Subcutaneous abdominal adipose tissue (tissue), 5 donors: ENCODE measurements around the gene CXXC5.

Source experiments
- H3K27ac ChIP-seq: one replicate; pipeline ENCODE4 v1.7.0; 2013; ENCODE audit warnings: low read depth, mild to moderate bottlenecking, inconsistent platforms, low read length, moderate library complexity
- H3K27me3 ChIP-seq, 5 donors: one replicate each; pipeline ENCODE4 v1.7.0; 2013; ENCODE audit warnings: low read length in 5 of 5, inconsistent platforms in 1 of 5; ENCODE audit not compliant: control insufficient read depth in 5 of 5, insufficient read depth in 4 of 5
- H3K36me3 ChIP-seq, 5 donors: one replicate each; pipeline ENCODE4 v1.7.0; 2013; ENCODE audit warnings: low read length in 5 of 5; ENCODE audit not compliant: control insufficient read depth in 5 of 5, insufficient read depth in 5 of 5
- H3K4me1 ChIP-seq, 5 donors: one replicate each; pipeline ENCODE4 v1.7.0; 2013; ENCODE audit warnings: low read length in 5 of 5, mild to moderate bottlenecking in 3 of 5, moderate library complexity in 1 of 5; ENCODE audit not compliant: control insufficient read depth in 5 of 5, insufficient read depth in 5 of 5
- H3K4me3 ChIP-seq, 5 donors: one replicate each; pipeline ENCODE4 v1.7.0; 2013; ENCODE audit warnings: low read length in 5 of 5, low read depth in 1 of 5
- H3K9ac ChIP-seq, 5 donors: one replicate each; pipeline ENCODE4 v1.7.0; 2013; ENCODE audit warnings: low read length in 5 of 5, mild to moderate bottlenecking in 4 of 5, moderate library complexity in 3 of 5
- H3K9me3 ChIP-seq, 5 donors: one replicate each; pipeline ENCODE4 v1.7.0; 2013; ENCODE audit warnings: low read length in 5 of 5; ENCODE audit not compliant: control insufficient read depth in 5 of 5
- donor health status: healthy.
- donor health status: healthy.
- donor health status: healthy.
- donor health status: healthy.
- donor health status: healthy.

Gene CXXC5

GRCh38 chr5:139686356-139686705 is 38.2 kb downstream of the CXXC5 start:
- H3K9me3 ChIP-seq = no peaks in the 10 kb centered on the region
- H3K4me1 ChIP-seq = peaks cover 0 to 28% (median 24%) of the 10 kb centered on the region in 5 donors
- H3K4me3 ChIP-seq = no peak overlapping the region
- H3K36me3 ChIP-seq = peaks cover 0 to 40% (median 32%) of the 10 kb centered on the region in 5 donors
- no peak overlapping the region for H3K27ac ChIP-seq
- no peak overlapping the region for H3K9ac ChIP-seq
- H3K27me3 ChIP-seq = no peaks in the 10 kb centered on the region

DNA sequence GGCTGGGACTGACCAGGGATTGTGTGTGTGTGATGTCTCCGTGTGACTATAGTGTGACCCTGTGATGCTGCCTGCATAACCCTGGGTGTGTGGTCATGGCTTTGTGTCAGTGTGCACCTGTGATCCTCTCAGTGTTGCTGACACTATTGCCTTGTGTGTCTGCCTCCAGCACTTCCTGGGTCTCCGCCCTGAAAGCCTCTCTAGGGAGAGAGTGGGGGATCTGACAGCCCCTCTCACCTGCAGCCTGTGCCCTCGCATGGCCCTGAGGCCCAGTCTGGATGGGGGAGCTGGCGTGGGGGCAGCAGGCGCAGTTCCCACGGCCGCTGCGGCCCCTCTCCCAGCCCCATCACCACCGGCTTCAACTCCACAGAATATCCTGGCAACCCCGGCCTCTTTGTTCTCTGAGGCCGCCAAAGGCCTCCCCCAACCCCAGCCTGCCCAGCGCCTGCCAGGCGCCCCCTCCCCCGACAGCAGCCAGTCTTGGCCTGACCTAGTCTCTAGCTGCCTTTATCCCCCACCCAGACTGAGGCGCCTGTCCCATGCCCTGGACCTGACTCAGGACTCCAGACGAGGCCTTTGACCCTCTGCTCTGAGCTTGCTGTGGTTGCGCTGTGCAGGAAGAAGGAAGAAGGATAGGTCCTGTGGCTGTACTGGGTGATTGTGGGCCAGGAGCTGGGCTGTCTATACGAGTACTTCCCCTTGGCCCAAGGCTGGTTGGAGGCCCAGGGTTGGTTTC is 38.7 kb downstream of the CXXC5 start:
- no peaks in the 10 kb centered on the region for H3K9me3 ChIP-seq
- no peak overlapping the region for H3K9ac ChIP-seq
- H3K4me3 ChIP-seq = no peak overlapping the region
- no peaks in the 10 kb centered on the region for H3K27me3 ChIP-seq
- H3K4me1 ChIP-seq = peaks cover 0 to 28% (median 24%) of the 10 kb centered on the region in 5 donors
- no peak overlapping the region for H3K27ac ChIP-seq
- H3K36me3 ChIP-seq = peaks cover 0 to 34% (median 27%) of the 10 kb centered on the region in 5 donors

DNA sequence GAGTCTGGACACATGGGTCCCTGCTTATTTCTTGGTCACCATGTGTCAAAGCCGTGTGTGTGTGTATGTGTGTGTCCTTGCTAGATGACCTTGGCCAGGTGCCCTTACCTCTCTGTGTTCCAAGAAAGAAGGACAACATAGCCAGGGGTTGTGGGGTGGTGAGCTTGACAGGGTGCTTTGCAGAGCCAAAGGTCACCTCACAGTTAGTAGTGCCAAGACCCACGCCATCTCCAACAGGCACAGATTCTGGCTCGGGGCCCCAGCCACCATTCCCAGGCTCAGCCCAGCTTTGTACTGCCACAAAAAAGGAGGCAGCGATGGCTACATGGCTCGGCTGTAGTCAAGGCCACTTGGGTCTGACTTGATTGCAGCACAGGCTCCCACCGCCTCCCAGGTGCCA is 39.5 kb downstream of the CXXC5 start:
- H3K4me3 ChIP-seq = no peak overlapping the region
- H3K9ac ChIP-seq = no peak overlapping the region
- H3K4me1 ChIP-seq = peaks cover 0 to 28% (median 24%) of the 10 kb centered on the region in 5 donors
- no peak overlapping the region for H3K27ac ChIP-seq
- no peaks in the 10 kb centered on the region for H3K27me3 ChIP-seq
- peaks cover 0 to 28% (median 20%) of the 10 kb centered on the region in 5 donors for H3K36me3 ChIP-seq
- H3K9me3 ChIP-seq = no peaks in the 10 kb centered on the region

DNA sequence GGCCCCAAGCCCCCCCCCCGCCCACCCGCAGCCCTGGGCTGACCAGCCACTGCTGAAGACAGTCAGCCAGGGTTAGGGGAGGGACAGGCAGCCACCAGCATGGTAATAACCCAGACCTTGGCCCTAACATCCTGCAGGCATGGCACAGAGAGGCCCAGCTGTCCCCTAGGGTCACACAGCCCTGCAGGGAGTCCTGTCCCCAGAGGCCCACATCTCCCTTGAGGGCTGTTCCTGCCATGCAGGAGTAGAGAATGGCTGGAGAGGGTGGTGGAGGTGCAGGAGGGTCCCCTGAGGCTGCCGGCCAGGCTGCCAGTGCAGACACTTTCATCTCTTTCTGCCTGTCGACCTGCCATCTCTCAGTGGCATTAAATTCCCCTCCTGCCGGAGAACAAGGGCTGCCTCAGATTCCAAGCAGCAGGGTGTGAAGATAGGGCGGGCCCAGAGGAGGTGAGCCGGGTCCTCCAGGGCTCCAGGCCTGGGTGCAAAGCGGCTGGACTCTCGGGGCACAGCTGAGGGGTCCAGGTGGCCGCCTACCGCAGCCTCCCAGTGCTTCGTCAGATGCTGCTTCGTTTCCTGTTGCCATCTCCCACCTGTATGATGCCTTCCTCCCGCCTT is 40.0 kb downstream of the CXXC5 start:
- H3K4me1 ChIP-seq = peaks cover 0 to 33% (median 26%) of the 10 kb centered on the region in 5 donors

DNA sequence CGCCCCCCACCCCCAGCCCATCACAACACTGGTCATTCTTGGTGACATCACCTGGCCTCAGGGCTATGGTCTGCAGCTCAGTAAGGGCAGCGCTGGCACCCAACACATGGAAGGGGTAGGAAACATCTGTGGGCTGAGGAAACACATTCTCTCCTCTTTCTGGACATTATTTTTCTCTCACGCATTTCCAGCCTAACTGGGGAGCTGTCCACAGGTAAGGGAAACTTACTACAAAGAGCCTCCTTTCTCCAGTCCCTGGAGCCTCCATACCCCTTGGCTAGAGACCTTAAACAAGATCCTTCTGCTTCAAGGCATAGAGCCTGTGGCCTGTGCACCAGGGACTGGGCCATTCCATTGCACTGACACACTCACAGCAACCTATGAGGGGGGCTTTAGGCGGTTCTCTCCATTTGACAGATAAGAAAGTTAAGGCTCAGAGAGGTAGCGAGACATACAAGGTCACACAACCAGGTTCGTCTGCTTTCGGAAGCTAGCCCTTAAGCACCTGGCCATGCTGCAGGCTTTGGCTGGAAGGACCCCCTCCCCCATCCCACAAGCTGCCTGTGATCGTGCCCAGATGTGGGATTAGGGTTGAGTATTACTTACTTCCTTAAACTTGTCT is 40.7 kb downstream of the CXXC5 start:
- Histone ChIP-seq H3K9ac (no peak overlapping the region), H3K27ac (no peak overlapping the region), H3K4me1 (peaks cover 0 to 35% (median 26%) of the 10 kb centered on the region in 5 donors), H3K9me3 (no peaks in the 10 kb centered on the region), H3K27me3 (no peaks in the 10 kb centered on the region), H3K4me3 (no peak overlapping the region), H3K36me3 (peaks cover 0 to 17% (median 12%) of the 10 kb centered on the region in 5 donors)

More for the DNA sequence above, 40.0 kb downstream of the CXXC5 start:
- peaks cover 0 to 23% (median 17%) of the 10 kb centered on the region in 5 donors for H3K36me3 ChIP-seq
- no peaks in the 10 kb centered on the region for H3K9me3 ChIP-seq
- H3K9ac ChIP-seq = no peak overlapping the region
- no peak overlapping the region for H3K4me3 ChIP-seq
- H3K27me3 ChIP-seq = no peaks in the 10 kb centered on the region
- H3K27ac ChIP-seq = no peak overlapping the region

DNA sequence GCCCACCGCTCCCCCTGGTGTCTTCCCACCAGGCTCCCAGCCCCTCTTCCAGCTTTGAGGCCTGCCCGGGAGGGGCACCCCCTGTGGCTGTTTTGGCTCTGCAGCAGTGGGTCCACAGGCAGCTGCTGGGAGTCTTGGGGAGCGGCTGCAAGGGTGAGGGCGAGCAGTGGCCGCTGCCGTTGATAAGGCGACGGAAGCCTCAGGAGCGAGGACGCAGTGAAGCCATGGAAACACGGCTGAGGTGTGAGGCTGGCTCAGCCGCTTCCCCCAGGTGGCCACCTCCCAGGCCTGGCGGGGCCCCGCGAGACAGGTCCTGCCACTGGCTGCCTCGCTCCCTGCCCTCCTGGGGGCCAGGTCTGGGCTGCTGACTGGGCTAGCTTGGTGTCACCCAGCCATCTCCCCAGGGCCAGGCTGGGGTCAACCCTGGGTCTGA is 41.5 kb downstream of the CXXC5 start:
- Histone ChIP-seq H3K4me3 (no peak overlapping the region), H3K36me3 (peaks cover 0 to 9% (median 5%) of the 10 kb centered on the region in 5 donors), H3K4me1 (peaks cover 2 to 35% (median 26%) of the 10 kb centered on the region in 5 donors), H3K27ac (no peak overlapping the region), H3K27me3 (no peaks in the 10 kb centered on the region), H3K9me3 (no peaks in the 10 kb centered on the region), H3K9ac (no peak overlapping the region)

GRCh38 chr5:139690064-139690802 is 42.1 kb downstream of the CXXC5 start:
- Histone ChIP-seq H3K27ac (no peak overlapping the region), H3K4me3 (no peak overlapping the region)

GRCh38 chr5:139690803-139691629 is 42.9 kb downstream of the CXXC5 start:
- Histone ChIP-seq H3K4me1 (peaks cover 4 to 38% (median 26%) of the 10 kb centered on the region in 5 donors), H3K9me3 (no peaks in the 10 kb centered on the region), H3K27ac (no peak overlapping the region), H3K36me3 (peaks cover 0 to 3% (median 0%) of the 10 kb centered on the region in 5 donors), H3K27me3 (no peaks in the 10 kb centered on the region), H3K9ac (no peak overlapping the region), H3K4me3 (no peak overlapping the region)

More at GRCh38 chr5:139690064-139690802, 42.1 kb downstream of the CXXC5 start:
- no peaks in the 10 kb centered on the region for H3K9me3 ChIP-seq
- no peaks in the 10 kb centered on the region for H3K27me3 ChIP-seq
- H3K36me3 ChIP-seq = peaks cover 0 to 8% (median under 1%) of the 10 kb centered on the region in 5 donors
- H3K4me1 ChIP-seq = peaks cover 4 to 35% (median 26%) of the 10 kb centered on the region in 5 donors
- no peak overlapping the region for H3K9ac ChIP-seq

DNA sequence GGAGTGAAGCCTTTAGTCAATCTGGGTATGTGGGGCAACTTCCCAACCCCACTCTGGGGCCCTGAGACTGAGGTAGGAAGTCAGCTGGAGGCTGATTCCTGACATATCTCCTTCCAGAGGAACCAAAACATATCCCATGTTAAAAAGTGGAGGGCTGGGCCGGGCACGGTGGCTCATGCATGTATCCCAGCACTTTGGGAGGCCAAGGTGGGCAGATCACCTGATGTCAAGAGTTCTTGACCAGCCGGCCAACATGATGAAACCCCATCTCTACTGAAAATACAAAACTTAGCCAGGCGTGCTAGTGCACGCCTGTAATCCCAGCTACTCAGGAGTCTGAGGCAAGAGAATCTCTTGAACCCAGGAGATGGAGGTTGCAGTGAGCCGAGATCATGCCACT is 44.0 kb downstream of the CXXC5 start:
- no peak overlapping the region for H3K4me3 ChIP-seq
- H3K9me3 ChIP-seq = no peaks in the 10 kb centered on the region
- H3K4me1 ChIP-seq = peaks cover 7 to 47% (median 35%) of the 10 kb centered on the region in 5 donors
- no peak overlapping the region for H3K27ac ChIP-seq
- no peaks in the 10 kb centered on the region for H3K27me3 ChIP-seq
- no peaks in the 10 kb centered on the region for H3K36me3 ChIP-seq
- no peak overlapping the region for H3K9ac ChIP-seq
